HG03442 (cell line): ENCODE results near the gene CCDC134.
A peak's percentile ranks its signal among the peaks of the same experiment; 100 is the strongest.

Source experiments
- ATAC-seq: cut with Tn5 transposase; IDR thresholded peaks from one replicate; pipeline ENCODE4 v1.9.1; 2021; ENCODE audit warnings: mild to moderate bottlenecking, moderate library complexity; ENCODE audit not compliant: unreplicated experiment

Gene CCDC134

DNA sequence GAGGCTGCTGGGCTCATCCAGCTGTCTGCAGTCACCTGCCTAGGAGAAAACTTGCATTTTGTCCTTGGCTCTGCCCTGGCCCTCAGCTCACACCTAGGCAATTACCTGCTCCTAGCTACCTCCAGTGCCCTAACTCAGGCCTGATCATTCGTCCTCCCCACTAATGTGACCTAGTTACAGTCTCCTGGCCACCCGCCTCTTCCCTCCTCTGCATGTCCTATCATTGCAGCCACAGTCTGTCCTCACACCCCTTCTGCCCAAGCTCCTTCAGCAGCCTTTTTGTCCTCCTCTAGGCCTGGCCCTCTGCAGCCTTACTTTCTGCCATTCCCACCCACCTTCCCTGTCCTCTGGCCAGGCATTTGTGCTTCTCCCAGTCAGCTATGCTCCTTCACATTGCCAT is 17.7 kb upstream of the CCDC134 start:
- ATAC-seq: no peak

DNA sequence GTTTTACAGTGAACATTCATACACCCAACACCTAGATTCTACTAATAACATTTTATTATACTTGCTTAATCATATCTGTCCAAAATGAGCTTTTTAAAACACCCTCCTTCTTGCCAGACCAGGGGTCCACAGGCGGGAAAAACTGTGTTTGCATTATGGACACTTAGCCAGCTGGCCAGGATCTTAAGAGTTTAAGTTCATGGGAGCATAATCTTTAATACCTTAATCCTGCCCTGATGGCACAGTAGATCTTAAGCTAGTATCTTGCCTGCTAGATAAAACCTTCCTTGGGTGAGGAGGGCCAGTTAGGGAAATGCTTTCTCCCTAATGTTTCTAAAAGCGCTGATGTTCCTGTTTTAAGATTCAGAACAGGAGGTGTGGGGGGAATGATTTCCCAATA is 13.1 kb upstream of the CCDC134 start:
- no peak for ATAC-seq

DNA sequence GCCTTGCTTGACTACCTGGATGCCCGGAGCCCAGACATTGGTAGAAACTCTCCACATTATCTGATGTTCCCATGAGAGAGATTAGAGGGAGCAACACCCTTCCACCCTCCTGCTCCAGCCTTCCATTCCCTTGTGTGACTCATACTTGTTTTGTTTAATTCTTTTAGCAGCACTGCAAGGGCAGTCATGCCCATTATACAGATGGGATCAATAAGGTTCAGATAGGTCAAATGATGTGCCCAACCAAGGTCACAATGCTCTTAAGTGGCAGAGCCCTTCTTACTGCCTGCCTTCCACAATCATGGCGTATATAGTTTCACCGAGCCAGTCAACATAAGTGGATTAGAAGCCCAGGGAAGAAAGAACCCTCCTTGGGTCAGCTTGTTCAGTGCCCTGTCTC is 6.6 kb upstream of the CCDC134 start:
- no peak for ATAC-seq

- ATAC-seq: no peak
Observed at GRCh38 chr22:41798736-41799135, 1.7 kb upstream of the CCDC134 start.

GRCh38 chr22:41799486-41800347 is 762 bp upstream of the CCDC134 start:
- ATAC-seq: peak; percentile 21

DNA sequence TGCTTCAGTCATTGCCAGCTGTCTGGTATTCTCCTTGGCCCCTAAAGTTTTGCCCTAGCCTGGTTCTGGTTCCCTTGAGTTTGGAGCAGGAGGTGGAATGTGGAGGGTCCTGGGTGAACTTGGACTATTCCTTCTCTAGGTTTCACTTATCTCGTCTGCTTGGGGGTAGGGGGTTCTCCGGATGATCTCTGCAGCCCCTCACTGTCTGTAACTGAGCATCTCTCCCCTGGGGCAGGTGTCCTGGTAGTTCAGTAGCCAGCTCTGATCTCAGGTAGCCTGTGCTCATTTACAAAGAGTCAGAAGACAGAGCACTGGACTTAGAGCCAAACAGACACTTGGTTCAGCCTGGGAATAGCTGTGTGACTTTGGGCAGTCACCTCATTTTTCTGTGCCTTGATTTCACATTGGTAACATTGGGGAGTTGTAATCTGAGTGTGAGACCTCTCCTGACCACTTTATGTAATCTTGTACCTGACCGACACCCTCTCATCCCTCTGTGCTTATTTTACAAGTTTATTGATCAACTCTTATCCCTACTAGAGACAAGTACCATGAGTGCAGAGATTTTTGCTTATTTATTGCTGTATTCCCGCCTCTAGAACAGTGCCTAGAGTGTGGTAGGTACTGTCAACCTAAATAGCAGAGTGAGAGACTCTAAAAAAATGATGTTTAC is 804 bp downstream of the CCDC134 start:
- ATAC-seq: no peak

GRCh38 chr22:41801886-41802285 is 1.4 kb downstream of the CCDC134 start:
- ATAC-seq: no peak

DNA sequence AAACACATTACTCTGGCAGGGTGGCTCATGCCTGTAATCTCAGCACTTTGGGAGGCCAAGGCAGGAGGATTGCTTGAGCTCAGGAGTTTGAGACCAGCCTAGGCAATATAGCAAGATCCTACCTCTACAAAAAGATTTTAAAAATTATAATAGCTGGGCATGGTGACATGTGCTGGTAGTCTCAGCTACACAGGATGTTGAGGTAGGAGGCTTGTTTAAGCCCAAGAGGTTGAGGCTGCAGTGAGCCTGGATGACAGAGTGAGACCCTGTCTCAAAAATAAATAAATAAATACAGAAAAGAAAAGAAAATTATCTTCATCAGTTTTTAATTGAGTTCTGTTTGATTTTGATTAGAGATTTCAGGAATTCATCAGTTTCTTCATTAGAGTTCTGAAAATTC is 5.2 kb downstream of the CCDC134 start:
- no peak for ATAC-seq

DNA sequence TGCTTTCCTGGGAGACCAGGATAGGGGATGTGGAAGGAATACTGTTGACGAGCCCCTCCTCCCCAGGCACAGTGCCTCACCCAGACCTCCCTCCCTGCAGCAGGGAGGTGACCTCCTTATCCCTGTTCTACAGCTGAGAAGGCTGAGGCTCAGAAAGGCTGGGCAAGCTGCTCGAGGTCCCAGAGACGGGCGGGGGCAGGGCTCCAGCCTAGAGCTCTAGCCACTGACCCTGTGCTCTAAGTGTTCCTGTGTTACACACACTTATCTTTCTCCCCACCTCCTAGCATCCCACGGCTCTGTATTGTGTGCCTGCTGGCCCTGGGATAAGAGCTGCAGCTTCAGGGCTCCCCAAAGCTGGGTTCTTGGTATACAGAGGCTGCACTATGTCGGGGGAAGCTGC is 7.9 kb downstream of the CCDC134 start:
- no peak for ATAC-seq

DNA sequence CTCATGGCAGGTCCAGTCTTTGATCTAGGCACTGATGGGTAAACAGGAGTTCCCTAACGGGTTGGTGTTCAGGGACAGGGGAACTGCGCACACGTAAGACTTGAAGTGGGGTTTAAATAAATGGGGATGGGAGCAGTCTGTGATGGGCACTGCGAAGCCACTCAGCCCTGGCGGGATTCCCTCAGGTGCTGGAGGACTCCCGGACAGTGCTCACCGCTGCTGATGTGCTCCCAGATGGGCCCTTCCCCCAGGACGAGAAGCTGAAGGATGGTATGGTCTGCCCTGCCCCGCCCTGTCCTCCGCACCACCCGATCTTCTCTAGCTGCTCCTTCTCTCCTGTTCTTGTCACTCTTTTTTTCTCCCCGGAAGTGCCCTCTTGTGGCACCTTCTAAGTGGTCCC is 9.5 kb downstream of the CCDC134 start:
- no peak for ATAC-seq

GRCh38 chr22:41812805-41813545 is 12.5 kb downstream of the CCDC134 start:
- ATAC-seq: no peak

GRCh38 chr22:41813726-41814410 is 13.4 kb downstream of the CCDC134 start:
- ATAC-seq: no peak

DNA sequence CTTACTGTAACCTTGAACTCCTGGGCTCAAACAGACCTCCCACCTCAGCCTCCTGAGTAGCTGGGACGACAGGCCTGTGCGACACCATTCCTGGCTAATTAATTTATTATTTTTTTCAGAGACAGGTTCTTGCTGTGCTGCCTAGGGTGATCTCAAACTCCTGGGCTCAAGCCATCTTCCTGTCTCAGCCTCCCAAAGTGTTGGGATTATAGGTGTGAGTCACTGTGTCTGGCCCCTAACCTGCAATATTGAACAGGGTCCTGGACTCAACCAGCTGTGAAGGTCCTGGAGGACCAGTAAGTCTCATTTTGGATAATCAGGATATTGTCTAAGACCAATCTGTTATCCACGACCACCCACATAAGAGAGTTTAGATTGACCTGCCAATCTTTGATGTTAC is 15.2 kb downstream of the CCDC134 start:
- ATAC-seq: no peak

DNA sequence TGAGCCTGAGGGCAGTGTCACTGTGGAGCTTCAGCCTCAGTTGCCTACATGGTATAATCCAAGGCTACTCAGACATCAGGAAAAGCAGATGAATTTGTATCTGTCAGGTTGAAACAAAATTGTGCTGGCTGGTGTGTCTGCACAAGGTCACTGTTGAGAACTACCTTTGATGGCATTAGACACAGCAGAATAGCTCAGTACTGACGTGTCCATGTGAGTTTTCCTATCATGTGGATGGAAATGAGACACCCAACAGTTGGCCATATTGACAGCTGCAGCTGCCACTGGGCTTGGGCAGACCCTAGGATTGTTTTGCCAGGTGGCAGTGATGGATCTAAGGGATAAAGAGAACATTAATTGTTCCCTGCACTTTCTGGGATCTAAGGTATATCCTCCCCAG is 15.8 kb downstream of the CCDC134 start:
- no peak for ATAC-seq

GRCh38 chr22:41816871-41817270 is 16.4 kb downstream of the CCDC134 start:
- no peak for ATAC-seq

DNA sequence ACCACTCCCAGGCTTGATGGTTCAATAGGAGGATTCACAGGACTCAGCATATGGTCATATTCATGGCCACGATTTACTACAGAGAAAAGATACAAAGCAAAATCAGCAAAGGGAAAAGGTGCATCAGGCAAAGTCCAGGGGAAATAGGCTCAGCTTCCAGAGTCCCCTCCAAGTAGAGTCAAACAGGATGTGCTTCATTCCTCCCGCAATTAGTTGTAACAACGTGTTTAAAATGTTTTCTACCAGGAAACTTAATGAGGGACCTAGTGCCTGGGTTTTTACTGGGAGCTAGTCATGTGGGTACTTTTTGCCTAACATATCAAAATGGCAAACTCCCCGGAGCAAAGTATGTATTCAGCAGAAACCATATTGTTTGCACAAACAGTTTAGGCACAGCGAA is 17.5 kb downstream of the CCDC134 start:
- no peak for ATAC-seq

GRCh38 chr22:41818596-41818995 is 18.1 kb downstream of the CCDC134 start:
- no peak for ATAC-seq

DNA sequence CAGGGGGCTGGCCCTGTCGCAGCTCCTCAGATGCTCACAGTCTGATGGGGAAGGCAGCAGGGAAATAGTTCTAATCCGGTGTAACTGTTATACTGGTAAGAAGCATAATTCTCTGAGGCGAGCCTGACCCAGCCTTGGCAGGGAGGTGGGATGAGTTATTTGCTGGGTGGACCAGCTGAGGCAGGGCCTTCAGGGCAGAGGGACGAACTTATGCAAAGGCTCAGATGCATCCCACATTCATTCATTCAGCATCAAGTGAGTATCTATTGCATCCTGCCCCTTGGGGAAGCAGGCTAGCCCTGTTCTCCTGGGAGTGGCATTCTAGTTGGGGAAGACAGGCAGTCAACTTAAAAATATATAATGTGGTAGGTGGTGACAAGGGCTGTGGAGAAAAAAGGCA is 18.8 kb downstream of the CCDC134 start:
- ATAC-seq: no peak

GRCh38 chr22:41820447-41820846 is 20.0 kb downstream of the CCDC134 start:
- no peak for ATAC-seq

GRCh38 chr22:41821471-41822316 is 21.2 kb downstream of the CCDC134 start:
- ATAC-seq: no peak
